Testis (tissue), 3 donors: ENCODE results near the gene KCNC3. TPM values are rescaled to one million over a fixed set of nuclear protein-coding genes. Genes with fewer than 3 reads are reported as not detected.

Source experiments
- DNase-seq: peaks from one replicate; pipeline ENCODE4 v3.0.0-alpha.2; 2019
- H3K27ac ChIP-seq, 2 donors: fragments of 200-600 bp; sonication (generic); one replicate each; pipeline ENCODE4 v1.5.1; 2019
- H3K27me3 ChIP-seq: fragments of 200-600 bp; sonication (generic); one replicate; pipeline ENCODE4 v1.5.1; 2019
- H3K36me3 ChIP-seq: fragments of 200-600 bp; sonication (generic); one replicate; pipeline ENCODE4 v1.5.1; 2017; ENCODE audit warnings: low read depth; ENCODE audit errors: missing control alignments
- H3K4me1 ChIP-seq: fragments of 200-600 bp; sonication (generic); one replicate; pipeline ENCODE4 v1.5.1; 2019
- H3K4me3 ChIP-seq, 2 donors: fragments of 200-600 bp; sonication (generic); one replicate each; pipeline ENCODE4 v1.5.1; 2017 to 2019
- H3K9me3 ChIP-seq: fragments of 200-600 bp; sonication (generic); one replicate; pipeline ENCODE4 v1.5.1; 2017
- POLR2A ChIP-seq: fragments of 450-650 bp; IDR thresholded peaks from one replicate; pipeline ENCODE4 v1.6.1; 2017; ENCODE audit warnings: antibody characterized with exemption, mild to moderate bottlenecking, moderate library complexity
- WGBS, 2 donors: methylation state at CpG; one replicate each; pipeline ENCODE4 v1.1.5; 2018; 5-methylcytosine and 5-hydroxymethylcytosine counted together
- intact Hi-C: fragments of 100-400 bp; cut with DNase I; formaldehyde crosslinking; loops from one replicate; pipeline ENCODE4 v1.15.1; 2023; ENCODE audit warnings: low total_unique reads
- polyA plus RNA-seq: library from polyadenylated mRNA; stranded (reverse); fragments of 350-450 nt; fragmentation: Illumina TruSeq; extraction: RNeasy Lipid Tissue Mini Kit (QIAGEN cat#74804); gene quantifications from one replicate; pipeline ENCODE4 v1.2.3, GENCODE V29; 2014; ENCODE audit warnings: low read depth, low replicate concordance; ENCODE audit not compliant: insufficient read depth
- total RNA-seq, 2 donors: library from RNA; depleted of rRNA; stranded (reverse); fragments of >200 nt; gene quantifications; one replicate each; pipeline ENCODE4 v1.2.3, GENCODE V29; 2016
- TF ChIP-seq, protein P1 (sequence below), 3 experiments: fragments of 450-650 bp in 2 of 3; fragments of 200-600 bp in 1 of 3; sonication (generic) in 1 of 3; IDR thresholded peaks; one replicate each; pipeline ENCODE4 v1.5.1; 2016 to 2019; ENCODE audit warnings: antibody characterized with exemption in 3 of 3, mild to moderate bottlenecking in 2 of 3, moderate library complexity in 1 of 3

Gene KCNC3
- total and polyA plus RNA-seq, 3 donors from 2014 or later, result 6.9 to 16.0 (median 7.7) TPM

DNA sequence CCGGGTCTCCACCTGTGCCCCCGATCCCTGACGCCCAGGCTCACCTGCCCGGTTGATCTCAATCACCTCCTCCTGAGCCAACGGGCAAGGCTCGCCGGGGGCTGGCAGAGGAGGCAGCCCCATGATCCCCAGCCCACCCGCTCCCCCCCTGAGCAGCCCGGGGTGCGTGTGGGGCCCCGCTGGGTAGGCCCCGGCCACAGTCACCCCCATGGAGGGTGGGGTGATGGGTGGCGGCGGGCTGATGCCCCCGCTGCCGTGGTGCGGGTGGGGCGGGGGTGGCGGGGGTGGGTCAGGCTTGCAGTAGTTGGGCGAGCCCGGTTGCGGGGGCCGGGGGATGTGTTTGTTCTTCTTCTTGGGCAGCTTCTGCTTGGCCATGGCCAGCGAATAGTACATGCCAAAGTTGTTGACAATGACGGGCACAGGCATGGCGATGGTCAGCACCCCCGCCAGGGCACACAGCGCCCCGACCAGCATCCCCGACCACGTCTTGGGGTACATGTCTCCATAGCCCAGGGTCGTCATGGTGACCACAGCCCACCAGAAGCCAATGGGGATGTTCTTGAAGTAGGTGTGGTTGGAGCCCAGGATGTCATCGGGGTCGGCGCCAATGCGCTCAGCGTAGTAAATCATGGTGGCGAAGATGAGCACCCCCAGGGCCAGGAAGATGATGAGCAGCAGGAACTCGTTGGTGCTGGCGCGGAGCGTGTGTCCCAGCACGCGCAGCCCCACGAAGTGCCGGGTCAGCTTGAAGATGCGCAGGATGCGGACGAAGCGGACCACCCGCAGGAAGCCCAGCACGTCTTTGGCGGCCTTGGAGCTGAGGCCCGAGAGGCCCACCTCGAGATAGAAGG lies 6.0 kb downstream of the KCNC3 start:
- Histone ChIP-seq H3K4me3 (no peak overlapping the region), H3K27ac (no peak overlapping the region), H3K4me1 (peaks cover 10% of the 10 kb centered on the region), H3K9me3 (no peaks in the 10 kb centered on the region), H3K27me3 (no peaks in the 10 kb centered on the region), H3K36me3 (no peaks in the 10 kb centered on the region)
- 89 to 95% methylated on average over 35 to 55 of the region's 55 CpGs for WGBS, 2 donors
- no peak for DNase-seq
- intact Hi-C loops, result no loop called here
- TF ChIP-seq, protein P1, sequence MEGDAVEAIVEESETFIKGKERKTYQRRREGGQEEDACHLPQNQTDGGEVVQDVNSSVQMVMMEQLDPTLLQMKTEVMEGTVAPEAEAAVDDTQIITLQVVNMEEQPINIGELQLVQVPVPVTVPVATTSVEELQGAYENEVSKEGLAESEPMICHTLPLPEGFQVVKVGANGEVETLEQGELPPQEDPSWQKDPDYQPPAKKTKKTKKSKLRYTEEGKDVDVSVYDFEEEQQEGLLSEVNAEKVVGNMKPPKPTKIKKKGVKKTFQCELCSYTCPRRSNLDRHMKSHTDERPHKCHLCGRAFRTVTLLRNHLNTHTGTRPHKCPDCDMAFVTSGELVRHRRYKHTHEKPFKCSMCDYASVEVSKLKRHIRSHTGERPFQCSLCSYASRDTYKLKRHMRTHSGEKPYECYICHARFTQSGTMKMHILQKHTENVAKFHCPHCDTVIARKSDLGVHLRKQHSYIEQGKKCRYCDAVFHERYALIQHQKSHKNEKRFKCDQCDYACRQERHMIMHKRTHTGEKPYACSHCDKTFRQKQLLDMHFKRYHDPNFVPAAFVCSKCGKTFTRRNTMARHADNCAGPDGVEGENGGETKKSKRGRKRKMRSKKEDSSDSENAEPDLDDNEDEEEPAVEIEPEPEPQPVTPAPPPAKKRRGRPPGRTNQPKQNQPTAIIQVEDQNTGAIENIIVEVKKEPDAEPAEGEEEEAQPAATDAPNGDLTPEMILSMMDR (IDR thresholded peaks at IDR 0.05), result no peak
- no peak for TF ChIP-seq POLR2A

DNA sequence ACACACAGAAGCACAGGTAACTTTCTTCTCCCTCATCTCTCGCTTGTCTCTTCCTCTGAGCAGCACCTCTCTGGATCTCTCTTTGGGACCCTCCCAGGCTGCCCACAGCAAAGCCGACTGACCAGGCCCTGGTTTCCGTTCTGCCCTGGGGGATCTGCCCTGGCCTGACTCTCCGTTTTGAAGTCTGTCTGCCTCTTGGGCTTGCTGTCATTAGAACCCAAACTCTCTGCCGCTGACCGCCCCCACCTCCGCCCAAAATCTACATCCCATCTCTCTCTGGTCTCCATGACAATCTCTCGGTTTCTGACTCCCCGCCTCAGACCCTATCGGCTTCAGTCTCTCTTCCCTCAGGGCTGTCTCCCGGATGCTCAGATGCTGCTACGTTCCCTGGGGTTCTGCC lies 6.9 kb downstream of the KCNC3 start:
- WGBS, 2 donors, result 77% methylated on average over 12 of the region's 12 CpGs
- Histone ChIP-seq H3K27me3 (no peaks in the 10 kb centered on the region), H3K9me3 (no peaks in the 10 kb centered on the region), H3K4me1 (peaks cover 10% of the 10 kb centered on the region), H3K27ac (no peak overlapping the region), H3K4me3 (no peak overlapping the region), H3K36me3 (no peaks in the 10 kb centered on the region)
- no peak for DNase-seq
- TF ChIP-seq POLR2A, result no peak
- TF ChIP-seq, protein P1 (IDR thresholded peaks at IDR 0.05), result no peak
- intact Hi-C loops, result no loop called here

DNA sequence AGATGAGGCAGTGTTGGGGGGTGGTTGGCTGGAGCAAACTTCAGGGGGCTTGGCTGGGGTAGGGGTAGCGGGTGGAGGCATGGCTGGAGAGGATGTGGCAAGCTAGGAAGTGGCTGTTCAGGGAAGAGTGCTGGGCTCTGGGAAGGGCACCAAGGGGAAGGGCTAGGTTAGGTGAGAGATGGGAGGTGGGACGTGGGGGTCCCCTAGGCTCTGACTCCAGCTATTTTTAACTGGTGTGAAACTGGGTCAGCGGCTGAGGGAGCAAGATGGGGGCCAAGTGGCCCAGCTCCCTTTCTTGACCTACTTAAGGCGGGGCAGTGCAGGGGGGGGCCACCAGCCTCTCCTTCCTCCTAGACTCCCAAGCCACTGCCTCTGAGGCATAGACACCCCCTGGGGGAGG lies 7.3 kb downstream of the KCNC3 start:
- intact Hi-C loops, result no loop called here
- Histone ChIP-seq H3K9me3 (no peaks in the 10 kb centered on the region), H3K4me3 (no peak overlapping the region), H3K27ac (no peak overlapping the region), H3K27me3 (no peaks in the 10 kb centered on the region), H3K36me3 (no peaks in the 10 kb centered on the region), H3K4me1 (peaks cover 10% of the 10 kb centered on the region)
- WGBS, 2 donors, result 82 to 95% methylated on average over 4 of the region's 4 CpGs
- TF ChIP-seq POLR2A, result no peak
- TF ChIP-seq, protein P1 (IDR thresholded peaks at IDR 0.05), result no peak
- DNase-seq, result no peak

DNA sequence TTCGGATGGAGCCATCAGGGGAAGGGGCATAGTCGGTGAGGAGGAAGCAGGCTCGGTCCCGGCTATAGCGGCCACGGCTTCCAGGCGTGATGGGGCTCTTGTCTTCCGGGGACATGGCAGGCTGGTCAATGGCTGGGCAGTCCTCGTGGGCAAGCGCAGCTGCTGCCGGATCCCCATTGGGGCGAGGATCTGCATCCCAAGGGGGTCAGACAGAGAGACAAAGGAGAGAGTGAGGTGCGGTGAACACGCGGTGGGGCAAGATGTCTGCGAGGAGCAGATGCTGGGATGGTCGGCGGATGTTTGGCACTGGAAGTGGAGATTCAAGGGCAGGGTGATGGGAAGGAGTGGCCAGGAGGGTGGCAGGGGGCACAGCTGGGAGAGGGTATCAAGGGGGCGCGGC lies 8.6 kb downstream of the KCNC3 start:
- WGBS, 2 donors, result 87 to 91% methylated on average over 20 of the region's 20 CpGs
- Histone ChIP-seq H3K9me3 (no peaks in the 10 kb centered on the region), H3K27me3 (no peaks in the 10 kb centered on the region), H3K27ac (no peak overlapping the region), H3K4me3 (no peak overlapping the region), H3K4me1 (no peaks in the 10 kb centered on the region), H3K36me3 (no peaks in the 10 kb centered on the region)
- TF ChIP-seq, protein P1 (IDR thresholded peaks at IDR 0.05), result no peak
- no peak for TF ChIP-seq POLR2A
- intact Hi-C loops, result no loop called here
- DNase-seq, result no peak

DNA sequence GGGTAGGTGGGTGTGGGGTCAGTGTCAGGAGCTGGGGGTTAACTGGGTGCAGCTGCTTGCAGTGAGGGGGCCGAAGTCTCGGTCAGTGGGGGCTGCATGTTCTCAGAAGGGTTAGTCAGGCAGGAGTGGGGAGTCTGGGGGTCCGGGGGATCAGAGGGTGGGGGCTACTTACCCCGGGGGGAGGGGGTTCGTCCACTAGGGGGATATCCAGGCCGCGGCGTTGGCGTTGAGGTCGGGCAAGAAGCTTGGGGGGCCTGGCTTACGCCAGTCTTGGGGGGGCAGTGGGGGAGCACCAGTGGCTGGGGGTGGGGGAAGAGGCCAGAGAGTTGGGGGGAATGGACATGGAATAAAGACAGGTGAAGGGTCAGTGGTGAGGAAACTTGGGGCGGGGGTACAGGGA lies 9.1 kb downstream of the KCNC3 start:
- 86 to 90% methylated on average over 11 to 12 of the region's 12 CpGs for WGBS, 2 donors
- no peaks in the 10 kb centered on the region for H3K9me3 ChIP-seq
- H3K36me3 ChIP-seq, result no peaks in the 10 kb centered on the region
- H3K4me3 ChIP-seq, result no peak overlapping the region
- intact Hi-C loops, result no loop called here
- H3K4me1 ChIP-seq, result no peaks in the 10 kb centered on the region
- H3K27me3 ChIP-seq, result no peaks in the 10 kb centered on the region
- no peak for DNase-seq
- TF ChIP-seq POLR2A, result no peak
- TF ChIP-seq, protein P1 (IDR thresholded peaks at IDR 0.05), result no peak
- H3K27ac ChIP-seq, result no peak overlapping the region
